Measurements from ENCODE around the gene HDAC3. TPM values are rescaled to one million over a fixed set of nuclear protein-coding genes. Genes with fewer than 3 reads are reported as not detected.

HDAC3 gene
- total and polyA plus RNA-seq, 9 donors, result 34.2 to 73.8 (median 49.4) TPM

DNA sequence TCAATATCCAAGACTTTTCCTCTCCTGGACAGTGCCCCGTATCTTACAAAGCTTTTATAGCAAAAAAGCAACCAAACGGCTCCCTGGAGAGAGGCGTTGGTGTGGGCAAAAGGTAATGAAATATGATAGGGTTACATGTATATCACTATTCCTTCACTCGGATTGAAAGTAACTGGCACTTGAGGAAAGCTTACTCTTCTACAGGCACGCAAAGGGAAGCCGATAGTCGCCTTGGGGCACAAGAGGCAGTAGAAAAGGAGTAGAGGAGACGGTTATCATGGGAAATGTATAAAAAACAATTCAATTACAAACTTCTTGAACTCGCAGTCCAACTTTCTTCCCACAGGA is 19.0 kb downstream of the HDAC3 start:
- Histone ChIP-seq H3K27ac (peak overlapping the region in 1 of 2 donors; percentile 83), H3K36me3 (no peaks in the 10 kb centered on the region), H3K4me3 (peak overlapping the region; percentile 91), H3K4me1 (ENCODE audit: insufficient read depth) (peaks cover 6% of the 10 kb centered on the region), H3K9me3 (no peaks in the 10 kb centered on the region), H3K27me3 (no peaks in the 10 kb centered on the region)
- intact Hi-C loops (cut with DNase I), result no loop called here
- TF ChIP-seq POLR2A (IDR thresholded peaks at IDR 0.05) (no peak), EP300 (IDR thresholded peaks at IDR 0.05) (no peak), CTCF (IDR thresholded peaks at IDR 0.05) (no peak)
- 20 to 31% (median 29%) methylated on average over 9 of the region's 9 CpGs for WGBS, 3 donors
- DNase-seq, result no peak

DNA sequence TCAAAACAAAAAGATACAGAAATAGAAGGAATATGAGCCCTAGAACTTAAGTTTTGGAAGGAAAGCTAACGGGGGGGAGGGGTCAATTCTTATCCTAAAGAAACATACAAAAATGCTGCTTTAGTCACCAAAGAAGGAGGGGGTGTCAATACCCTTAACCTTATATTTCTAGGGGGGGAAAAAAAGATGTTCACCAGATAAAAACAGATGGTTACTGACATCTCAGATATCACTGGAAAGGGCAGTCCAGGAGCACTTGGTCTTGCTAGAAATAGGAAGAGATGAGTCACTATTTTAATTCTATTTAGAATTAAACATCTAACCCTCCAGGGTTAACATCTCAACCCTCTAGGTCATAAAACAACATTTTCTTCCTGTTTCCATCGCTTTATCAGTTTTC is 19.5 kb downstream of the HDAC3 start:
- WGBS, 3 donors, result 47 to 58% (median 54%) methylated on average over 2 of the region's 2 CpGs
- H3K27ac ChIP-seq, result no peak overlapping the region
- DNase-seq, result no peak
- intact Hi-C loops (cut with DNase I), result no loop called here
- H3K36me3 ChIP-seq, result no peaks in the 10 kb centered on the region
- H3K4me1 ChIP-seq (ENCODE audit: insufficient read depth), result peaks cover 6% of the 10 kb centered on the region
- TF ChIP-seq CTCF (IDR thresholded peaks at IDR 0.05) (no peak), EP300 (IDR thresholded peaks at IDR 0.05) (no peak), POLR2A (IDR thresholded peaks at IDR 0.05) (no peak)
- peak overlapping the region; percentile 91 for H3K4me3 ChIP-seq
- no peaks in the 10 kb centered on the region for H3K27me3 ChIP-seq
- no peaks in the 10 kb centered on the region for H3K9me3 ChIP-seq

GRCh38 chr5:141615991-141616720 is 20.5 kb downstream of the HDAC3 start:
- no peak for DNase-seq
- peaks cover 6% of the 10 kb centered on the region for H3K4me1 ChIP-seq (ENCODE audit: insufficient read depth)
- no peaks in the 10 kb centered on the region for H3K27me3 ChIP-seq
- no peak overlapping the region for H3K27ac ChIP-seq
- WGBS, 3 donors, result 76 to 82% (median 81%) methylated on average over 9 of the region's 9 CpGs
- intact Hi-C loops (cut with DNase I), result no loop called here
- no peaks in the 10 kb centered on the region for H3K36me3 ChIP-seq
- no peaks in the 10 kb centered on the region for H3K9me3 ChIP-seq
- no peak overlapping the region for H3K4me3 ChIP-seq
- TF ChIP-seq EP300 (IDR thresholded peaks at IDR 0.05) (no peak), CTCF (IDR thresholded peaks at IDR 0.05) (no peak), POLR2A (IDR thresholded peaks at IDR 0.05) (no peak)

DNA sequence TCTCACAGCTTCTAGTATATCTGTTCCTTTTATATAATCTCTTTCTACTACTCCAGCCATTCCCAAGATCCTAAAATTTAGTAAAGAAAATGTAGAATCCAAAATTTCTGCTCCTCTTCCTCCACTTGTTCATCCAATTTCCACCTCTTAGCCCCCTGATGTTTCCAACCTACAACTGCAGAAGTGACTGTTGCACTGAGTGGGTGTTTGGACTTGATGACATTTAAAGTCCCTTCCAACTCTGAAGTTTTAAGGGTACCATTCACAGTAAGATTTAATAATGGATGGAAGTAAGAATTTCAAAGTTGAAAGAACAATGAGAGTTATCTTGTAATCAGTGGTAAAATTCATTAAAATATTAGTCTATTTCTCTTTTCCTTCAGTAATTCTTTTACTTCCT is 23.3 kb downstream of the HDAC3 start:
- Histone ChIP-seq H3K36me3 (no peaks in the 10 kb centered on the region), H3K4me1 (ENCODE audit: insufficient read depth) (peaks cover 6% of the 10 kb centered on the region)
- intact Hi-C loops (cut with DNase I), result no loop called here

More for the DNA sequence above, 23.3 kb downstream of the HDAC3 start:
- DNase-seq, result no peak
- Histone ChIP-seq H3K27me3 (no peaks in the 10 kb centered on the region), H3K27ac (no peak overlapping the region), H3K9me3 (no peaks in the 10 kb centered on the region), H3K4me3 (no peak overlapping the region)
- TF ChIP-seq EP300 (IDR thresholded peaks at IDR 0.05) (no peak), POLR2A (IDR thresholded peaks at IDR 0.05) (no peak), CTCF (IDR thresholded peaks at IDR 0.05) (no peak)

All from ovary (tissue), 9 donors.